HL-60/S4 treated with phorbol 12-myristate 13-acetate at 8.2 ng/mL for 4 days and 3 days (cell line): ENCODE data around the gene KDM1B.

Experiments used
- in situ Hi-C: fragments of 300-500 bp; cut with MboI; formaldehyde crosslinking; loops from 2 replicates; pipeline ENCODE4 v1.15.0; 2022; ENCODE audit warnings: low sequenced_read_pairs

KDM1B gene

DNA sequence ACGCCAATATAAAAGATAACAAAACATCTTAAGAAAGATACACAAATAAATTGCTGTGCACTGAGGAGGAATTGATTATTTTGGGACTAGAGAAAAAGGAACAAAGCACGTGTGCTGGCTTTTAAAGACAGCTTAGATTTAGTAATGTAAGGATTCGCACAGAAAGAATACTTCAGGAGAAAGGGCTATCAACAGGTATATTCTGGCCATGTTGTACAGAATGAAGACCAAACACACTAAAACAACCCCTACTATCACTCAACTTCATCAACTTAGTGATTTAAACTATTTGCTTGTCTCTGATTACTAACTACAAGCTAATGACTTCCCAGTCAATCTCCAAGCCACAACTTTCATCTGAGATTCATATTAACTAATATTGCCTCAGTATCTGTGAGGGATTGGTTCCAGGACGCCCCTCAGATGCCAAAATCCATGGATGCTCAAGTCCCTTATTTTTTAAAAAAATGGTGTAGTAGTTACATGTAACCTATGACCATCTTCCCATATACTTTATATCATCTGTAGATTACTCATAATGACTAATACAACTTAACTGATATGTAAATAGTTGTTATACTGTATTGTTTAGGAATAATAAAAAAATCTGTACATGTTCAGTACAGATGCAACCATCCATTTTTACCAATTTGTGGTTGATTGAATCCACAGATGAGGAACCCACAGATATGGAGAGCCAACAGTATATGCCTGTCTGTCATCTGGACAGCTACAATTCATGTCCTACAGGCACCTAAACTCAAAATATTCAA is 104.6 kb downstream of the KDM1B start:
- in situ Hi-C loops, result loop anchor here (25.0 kb wide), 1 partner anchor 98 kb away; the partner anchor contains the start of genes KDM1B and TPMT

DNA sequence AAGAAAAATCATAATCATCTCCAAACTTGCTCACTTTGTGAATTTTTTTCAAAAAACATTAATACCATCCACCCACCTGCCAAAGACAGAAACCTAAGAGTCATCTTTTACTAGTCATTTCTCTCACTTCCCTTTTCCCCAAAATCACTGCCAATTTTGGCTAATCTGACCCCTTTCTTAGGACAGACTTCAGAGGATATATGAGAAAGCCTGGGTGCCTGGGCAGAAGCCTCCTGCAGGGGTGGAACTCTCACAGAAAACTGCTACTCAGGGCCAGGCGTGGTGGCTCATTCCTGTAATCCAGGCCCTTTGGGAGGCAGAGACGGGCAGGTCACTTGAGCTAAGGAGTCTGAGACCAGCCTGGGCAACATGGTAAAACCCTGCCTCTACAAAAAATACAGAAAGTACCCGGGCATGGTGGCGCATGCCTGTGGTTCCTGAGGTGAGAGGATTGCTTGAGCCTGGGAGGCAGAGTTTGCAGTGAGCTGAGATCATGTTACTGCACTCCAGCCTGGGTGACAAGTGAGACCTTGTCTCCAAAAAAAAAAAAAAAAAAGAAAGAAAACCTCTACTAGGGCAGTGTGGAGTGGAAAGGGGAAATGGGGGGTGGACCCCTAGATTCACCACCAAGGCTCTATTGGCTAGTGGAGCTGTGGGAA is 105.4 kb downstream of the KDM1B start:
- in situ Hi-C loops, result loop anchor here (25.0 kb wide), 1 partner anchor 98 kb away; the partner anchor contains the start of genes KDM1B and TPMT

DNA sequence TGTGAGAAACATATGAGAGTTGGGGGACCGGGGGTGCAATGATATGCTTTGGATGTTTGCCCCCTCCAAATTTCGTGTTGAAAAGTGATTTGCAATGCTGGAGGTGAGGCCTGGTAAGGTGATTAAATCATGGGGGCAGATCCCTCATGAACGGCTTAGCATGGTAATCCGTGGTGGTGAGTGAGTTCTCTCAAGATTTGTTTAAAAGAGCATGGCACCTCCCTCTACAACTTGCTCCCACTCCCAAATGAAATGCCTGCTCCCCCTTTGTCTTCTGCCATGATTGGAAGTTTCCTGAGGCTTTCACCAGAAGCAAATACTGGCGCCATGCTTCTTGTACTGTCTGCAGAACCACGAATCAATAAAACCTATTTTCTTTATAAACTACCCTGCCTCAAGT is 106.7 kb downstream of the KDM1B start:
- in situ Hi-C loops, result loop anchor here (25.0 kb wide), 1 partner anchor 100 kb away; the partner anchor contains the start of genes KDM1B and TPMT

DNA sequence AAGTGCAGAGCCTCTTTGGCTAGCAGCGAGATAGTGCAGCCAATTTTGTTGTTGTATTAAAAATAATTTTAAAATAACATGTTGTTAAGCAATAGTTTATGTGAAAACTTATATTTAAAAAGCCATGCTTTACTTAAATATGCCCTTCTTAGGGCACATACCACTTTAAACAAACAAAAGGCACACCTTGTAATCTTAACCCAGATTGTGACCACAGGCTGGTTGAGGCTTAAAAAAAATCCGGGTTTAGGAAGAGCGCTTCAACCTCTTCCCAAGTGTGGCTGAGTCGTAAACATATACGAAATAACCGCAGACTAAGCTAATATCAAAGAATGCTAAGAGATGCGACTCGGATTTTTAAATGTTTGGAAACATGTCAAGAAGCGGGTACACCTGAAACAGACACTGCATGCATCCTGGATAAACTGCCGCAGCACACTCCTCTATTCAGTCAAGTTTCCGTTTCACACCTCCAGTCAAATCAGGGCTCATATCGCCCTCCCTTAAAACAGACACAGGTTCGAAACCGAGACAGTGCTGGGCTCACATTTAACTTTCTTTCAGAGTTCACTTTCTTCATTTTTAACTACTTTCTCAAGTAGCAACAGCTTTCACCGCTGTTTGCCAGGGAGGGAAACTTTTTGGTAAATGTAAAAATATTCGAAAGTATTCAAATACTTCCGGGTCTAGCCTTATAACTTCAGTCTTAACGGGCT is 107.6 kb downstream of the KDM1B start:
- in situ Hi-C loops, result loop anchor here (25.0 kb wide), 1 partner anchor 101 kb away; the partner anchor contains the start of genes KDM1B and TPMT

DNA sequence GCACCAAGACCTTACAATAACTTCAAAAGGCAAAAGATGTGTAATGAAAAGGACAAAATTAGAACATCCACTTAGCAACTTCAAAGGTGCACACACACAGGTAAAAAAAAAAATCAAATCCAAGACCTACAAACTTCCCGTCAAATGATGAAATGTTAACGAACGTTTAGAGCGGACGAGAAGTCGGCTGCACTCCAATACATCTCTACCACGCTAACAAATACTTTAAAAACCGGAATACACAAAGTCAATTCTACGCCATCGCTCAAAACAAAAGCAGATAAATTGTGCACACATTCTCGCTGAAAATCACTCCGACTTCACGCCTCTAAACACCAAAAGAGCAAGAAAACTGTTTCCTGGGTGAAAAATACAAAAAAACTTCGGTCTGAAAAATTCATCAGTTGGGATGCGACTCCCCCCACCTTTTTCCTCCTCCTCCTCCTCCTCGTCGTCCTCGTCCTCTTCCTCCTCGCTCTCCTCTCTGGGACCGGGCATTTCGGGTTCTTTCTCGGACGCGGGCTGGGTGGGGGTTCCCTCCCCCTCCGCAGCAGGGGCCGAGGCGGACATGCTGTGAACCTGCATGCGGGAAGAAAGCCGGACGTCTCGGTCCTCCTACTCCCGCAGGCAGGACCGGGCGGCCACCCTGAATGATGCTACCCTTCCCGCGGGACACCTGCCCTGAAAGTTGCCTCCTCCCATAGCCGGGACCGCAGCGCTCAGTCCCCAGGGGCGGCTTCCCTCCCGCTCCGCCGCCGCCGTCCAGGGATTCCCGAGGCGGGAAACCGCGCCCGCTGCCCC is 108.4 kb downstream of the KDM1B start:
- in situ Hi-C loops, result loop anchor here (25.0 kb wide), 1 partner anchor 101 kb away; the partner anchor contains the start of genes KDM1B and TPMT

DNA sequence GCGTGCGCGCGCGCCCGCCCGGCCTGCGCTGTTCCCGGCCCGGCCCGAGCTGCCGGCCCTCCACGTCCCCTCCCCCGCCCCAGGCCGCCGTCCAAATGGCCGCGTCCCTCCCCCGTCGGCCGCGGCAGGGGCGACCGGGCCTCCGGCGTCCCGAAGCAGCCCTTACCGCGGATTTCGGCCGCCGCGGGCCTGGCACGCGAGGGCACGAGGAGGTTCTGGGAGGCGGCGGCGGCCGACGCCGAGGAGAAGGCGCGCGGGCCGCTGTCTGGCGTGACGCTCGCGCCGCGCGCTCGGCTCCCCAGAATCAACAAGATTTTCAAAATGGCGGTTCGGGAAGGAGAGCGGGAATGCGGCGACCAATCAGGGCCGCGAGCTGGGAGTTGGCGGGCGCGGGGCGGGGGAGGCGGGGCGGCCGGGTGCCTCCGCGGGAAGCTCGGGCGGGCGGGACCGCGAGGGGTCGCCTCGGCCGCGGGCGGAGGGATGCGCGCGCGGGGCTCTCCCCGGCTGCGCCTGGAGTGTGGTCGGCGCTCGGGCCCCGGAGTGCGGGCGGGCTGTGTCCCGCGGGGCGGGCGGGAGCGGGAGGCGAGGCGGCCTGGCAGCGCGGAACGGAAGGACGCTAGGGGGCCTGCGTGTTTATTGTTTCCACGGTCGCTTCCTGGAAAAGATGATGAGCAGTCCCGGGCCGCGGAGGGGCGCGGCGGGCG is 109.1 kb downstream of the KDM1B start, which contains the start of gene DEK:
Gene DEK (minus strand): TSS at position 312 of the 704 bp plus-strand sequence. CDS start 543 bp downstream, outside the sequence.
- in situ Hi-C loops, result loop anchor here (25.0 kb wide), 1 partner anchor 102 kb away; the partner anchor contains the start of genes KDM1B and TPMT

DNA sequence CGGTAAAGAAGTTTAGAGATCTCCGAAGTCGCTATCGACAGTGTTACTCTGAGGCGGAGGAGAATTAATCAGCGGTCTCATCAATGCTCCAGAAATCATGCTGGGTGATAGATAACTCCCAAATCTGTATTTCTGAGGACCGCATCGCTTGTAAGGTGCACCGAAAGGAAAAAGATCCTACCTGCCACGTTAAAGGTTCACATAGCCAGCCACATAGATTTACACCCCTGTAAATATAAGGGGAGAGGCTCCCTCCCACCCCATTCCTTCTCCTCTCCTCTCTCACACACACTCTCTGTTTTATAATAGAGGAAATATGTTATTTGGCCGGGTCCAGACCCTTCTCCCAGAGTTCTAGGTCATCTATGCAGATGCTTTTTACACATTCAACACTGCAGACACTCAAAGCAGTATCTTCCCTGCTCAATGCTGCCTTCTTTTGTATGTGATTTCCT is 109.7 kb downstream of the KDM1B start:
- in situ Hi-C loops, result loop anchor here (25.0 kb wide), 1 partner anchor 103 kb away; the partner anchor contains the start of genes KDM1B and TPMT

DNA sequence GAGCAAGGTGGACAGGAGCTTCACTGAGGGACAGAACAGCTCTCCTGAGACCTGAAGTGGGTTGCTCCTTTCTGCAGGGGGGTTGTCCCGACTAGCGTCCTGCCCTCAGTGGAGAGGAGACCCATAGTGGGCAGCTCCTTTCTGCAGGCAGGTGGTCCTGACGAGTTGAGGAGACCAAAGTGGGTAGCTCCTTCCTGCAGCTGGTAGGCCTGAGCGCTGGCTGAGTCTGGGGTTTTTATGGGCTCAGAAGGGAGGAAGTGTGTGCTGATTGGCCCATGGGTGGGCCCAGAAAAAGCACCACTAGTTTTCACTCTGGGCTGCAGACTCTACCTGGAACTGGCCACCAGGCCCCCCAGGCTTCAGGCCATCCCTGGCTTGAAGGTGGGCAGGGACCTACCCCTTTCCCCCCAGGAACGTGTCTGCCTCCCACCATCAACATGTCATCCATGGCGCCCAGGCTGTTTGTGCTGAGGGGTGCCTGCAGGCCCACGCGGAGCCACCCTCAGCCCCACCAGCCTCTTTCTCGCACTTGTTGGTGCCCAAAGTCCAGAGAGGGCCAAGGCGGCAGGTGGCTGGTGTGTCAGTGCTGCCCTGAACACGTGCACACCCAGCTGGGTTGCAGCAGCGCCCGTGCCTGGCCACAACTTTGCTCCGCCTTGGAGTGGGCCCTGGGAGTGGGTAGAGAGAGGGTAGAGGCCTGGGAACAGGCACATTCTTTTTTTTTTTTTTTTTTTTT is 110.7 kb downstream of the KDM1B start:
- in situ Hi-C loops, result loop anchor here (25.0 kb wide), 1 partner anchor 104 kb away; the partner anchor contains the start of genes KDM1B and TPMT

DNA sequence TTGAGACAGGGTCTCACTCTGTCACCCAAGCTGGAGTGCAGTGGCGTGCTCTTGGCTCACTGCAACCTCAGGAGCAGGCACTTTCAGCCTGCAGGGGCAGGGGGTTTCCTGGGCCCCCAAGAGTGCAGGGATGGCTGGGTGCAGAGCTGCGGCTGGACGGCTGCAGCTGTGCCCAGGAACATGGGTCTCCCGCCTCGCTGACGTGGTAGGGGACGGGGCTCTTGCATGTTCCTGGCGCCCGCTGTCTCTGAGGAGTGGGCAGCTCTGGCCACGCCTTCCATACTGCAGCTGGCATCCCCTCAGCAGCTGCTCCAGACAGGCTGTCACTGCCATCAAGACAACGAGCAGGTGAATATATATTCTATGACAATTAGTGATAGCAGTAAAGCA is 111.3 kb downstream of the KDM1B start:
- in situ Hi-C loops, result loop anchor here (25.0 kb wide), 1 partner anchor 104 kb away; the partner anchor contains the start of genes KDM1B and TPMT

DNA sequence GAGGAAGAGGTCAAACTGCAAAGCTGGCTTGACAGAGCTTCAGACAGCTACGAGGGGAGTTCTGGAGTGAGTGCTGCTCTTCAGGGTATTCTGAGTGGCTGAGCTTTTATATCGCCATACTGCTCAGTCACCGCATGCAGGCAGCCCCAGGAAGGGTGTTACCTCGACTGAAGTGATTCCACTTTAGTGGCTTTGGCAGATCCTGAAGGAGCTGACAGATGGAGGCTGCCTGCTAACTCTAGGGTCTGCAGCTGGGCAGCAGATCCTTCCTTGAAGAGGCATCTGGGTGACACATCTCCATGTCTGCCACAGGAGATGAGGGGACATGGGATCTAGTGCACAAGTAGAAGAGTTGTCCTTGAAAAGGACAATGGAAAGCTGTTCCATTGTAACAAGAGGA is 112.8 kb downstream of the KDM1B start:
- in situ Hi-C loops, result loop anchor here (25.0 kb wide), 1 partner anchor 106 kb away; the partner anchor contains the start of genes KDM1B and TPMT

DNA sequence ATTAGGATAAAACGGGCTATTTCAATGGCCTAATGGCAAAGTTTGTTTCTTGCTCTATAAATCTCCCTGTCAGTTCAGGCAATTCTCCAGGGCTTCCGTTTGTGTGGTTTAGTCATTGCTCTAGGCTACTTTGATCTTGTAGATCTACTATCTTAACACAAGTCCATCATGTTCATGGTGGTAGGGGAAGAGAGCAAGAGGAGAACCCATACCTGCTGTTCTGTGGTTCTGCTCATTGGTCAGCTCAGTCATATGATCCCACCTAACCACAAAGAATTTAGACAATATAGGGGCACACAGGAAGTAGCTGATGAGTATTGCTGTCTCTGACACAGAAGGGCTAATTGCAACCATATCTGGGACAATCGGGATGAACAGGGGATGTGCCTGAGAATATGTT is 114.0 kb downstream of the KDM1B start:
- in situ Hi-C loops, result loop anchor here (25.0 kb wide), 1 partner anchor 107 kb away; the partner anchor contains the start of genes KDM1B and TPMT

DNA sequence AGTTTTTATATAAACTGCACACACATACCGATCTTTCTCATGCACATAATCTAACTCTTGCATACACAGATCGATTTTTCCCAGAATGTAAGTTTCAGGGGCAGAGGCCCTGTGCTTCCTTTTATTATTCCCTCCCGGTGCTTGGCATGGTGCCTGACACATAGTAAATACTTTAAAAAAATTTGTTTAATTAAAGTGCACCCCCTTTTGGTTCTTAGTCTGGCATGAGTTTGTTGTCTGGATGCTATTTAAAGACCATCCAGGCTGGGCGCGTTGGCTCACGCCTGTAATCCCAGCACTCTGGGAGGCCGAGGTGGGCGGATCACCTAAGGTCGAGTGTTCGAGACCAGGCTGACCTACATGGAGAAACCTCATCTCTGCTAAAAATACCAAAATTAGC is 114.5 kb downstream of the KDM1B start:
- in situ Hi-C loops, result loop anchor here (25.0 kb wide), 1 partner anchor 107 kb away; the partner anchor contains the start of genes KDM1B and TPMT

DNA sequence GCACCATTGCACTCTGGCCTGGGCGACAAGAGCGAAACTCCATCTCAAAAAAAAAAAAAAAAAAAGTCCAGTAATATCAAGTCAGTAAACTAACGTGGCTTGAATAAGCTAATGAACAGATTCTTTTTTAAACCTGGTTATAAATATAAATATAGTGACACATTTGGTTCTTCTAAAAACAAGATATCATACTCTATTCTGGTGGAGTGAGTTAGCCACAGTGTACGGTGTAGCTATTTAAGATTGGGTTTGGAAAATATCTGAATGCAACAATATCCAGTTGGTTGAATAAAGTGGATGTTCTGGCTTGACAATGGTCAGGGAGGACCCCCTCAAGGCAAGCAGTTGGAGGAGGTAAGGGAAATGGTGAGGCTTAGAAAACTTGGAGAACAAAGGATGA is 115.0 kb downstream of the KDM1B start:
- in situ Hi-C loops, result loop anchor here (25.0 kb wide), 1 partner anchor 108 kb away; the partner anchor contains the start of genes KDM1B and TPMT
